Ovary (tissue), 3 donors: ENCODE data around the gene HIPK3.

Experiments used
- EP300 ChIP-seq: sonication (generic); formaldehyde crosslinking; IDR thresholded peaks from one replicate; pipeline ENCODE4 v1.6.1; 2017; ENCODE audit warnings: antibody characterized with exemption
- POLR2A ChIP-seq: fragments of 450-650 bp; IDR thresholded peaks from one replicate; pipeline ENCODE4 v1.6.1; 2017; ENCODE audit warnings: antibody characterized with exemption, mild to moderate bottlenecking, moderate library complexity
- TF ChIP-seq, protein P1 (sequence below), 3 donors: fragments of 450-650 bp in 2 of 3; fragments of 200-600 bp in 1 of 3; IDR thresholded peaks; one replicate each; pipeline versions ENCODE4 v1.5.1 to v1.8.0; 2016 to 2022; ENCODE audit warnings: antibody characterized with exemption in 3 of 3, mild to moderate bottlenecking in 1 of 3
- donor health status: DM: no; HTN: no; CAD: no.

DNA sequence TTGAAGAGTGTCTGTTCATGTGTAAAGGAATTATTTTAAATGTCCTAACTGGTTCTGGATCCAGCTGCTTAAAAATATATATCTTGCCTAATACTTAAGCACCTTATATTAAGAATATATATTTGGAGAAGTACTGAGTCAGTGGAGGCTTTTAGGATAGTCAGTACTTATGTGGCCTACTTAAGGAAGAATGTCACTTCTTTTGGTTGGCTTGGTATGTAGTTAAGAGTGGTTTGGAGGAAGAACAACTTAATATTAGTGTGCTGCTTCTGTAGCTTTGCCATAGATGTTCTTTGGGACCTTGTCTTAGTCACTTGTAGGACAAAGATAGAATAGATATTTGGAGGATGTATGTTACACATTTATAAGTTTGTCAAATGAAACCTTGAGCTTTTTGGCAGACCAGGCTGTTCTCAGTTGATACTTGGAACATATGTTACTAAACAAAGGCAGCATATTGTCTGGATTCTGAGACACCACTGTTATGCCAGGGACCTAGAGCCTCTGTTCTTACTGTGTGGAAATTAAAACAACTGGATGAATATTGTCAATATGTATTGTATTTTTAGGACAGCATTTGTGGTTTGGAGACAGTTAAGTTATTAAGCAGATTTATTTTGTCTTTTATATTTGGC is 4.9 kb downstream of the HIPK3 start:
- TF ChIP-seq, protein P1, sequence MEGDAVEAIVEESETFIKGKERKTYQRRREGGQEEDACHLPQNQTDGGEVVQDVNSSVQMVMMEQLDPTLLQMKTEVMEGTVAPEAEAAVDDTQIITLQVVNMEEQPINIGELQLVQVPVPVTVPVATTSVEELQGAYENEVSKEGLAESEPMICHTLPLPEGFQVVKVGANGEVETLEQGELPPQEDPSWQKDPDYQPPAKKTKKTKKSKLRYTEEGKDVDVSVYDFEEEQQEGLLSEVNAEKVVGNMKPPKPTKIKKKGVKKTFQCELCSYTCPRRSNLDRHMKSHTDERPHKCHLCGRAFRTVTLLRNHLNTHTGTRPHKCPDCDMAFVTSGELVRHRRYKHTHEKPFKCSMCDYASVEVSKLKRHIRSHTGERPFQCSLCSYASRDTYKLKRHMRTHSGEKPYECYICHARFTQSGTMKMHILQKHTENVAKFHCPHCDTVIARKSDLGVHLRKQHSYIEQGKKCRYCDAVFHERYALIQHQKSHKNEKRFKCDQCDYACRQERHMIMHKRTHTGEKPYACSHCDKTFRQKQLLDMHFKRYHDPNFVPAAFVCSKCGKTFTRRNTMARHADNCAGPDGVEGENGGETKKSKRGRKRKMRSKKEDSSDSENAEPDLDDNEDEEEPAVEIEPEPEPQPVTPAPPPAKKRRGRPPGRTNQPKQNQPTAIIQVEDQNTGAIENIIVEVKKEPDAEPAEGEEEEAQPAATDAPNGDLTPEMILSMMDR (IDR thresholded peaks at IDR 0.05), result no peak
- TF ChIP-seq POLR2A (no peak), EP300 (no peak)
